Erythroblast (primary cell): Measurements from ENCODE around the gene PLEKHN1.

Source experiments
- GATA1 ChIP-seq: IDR thresholded peaks from 2 replicates; pipeline ENCODE4 v1.6.1; 2011; ENCODE audit warnings: low read depth, mild to moderate bottlenecking, control low read depth, low read length, moderate library complexity
- POLR2A ChIP-seq: IDR thresholded peaks from 2 replicates; pipeline ENCODE4 v1.6.1; 2011; ENCODE audit warnings: mild to moderate bottlenecking, low read length

DNA sequence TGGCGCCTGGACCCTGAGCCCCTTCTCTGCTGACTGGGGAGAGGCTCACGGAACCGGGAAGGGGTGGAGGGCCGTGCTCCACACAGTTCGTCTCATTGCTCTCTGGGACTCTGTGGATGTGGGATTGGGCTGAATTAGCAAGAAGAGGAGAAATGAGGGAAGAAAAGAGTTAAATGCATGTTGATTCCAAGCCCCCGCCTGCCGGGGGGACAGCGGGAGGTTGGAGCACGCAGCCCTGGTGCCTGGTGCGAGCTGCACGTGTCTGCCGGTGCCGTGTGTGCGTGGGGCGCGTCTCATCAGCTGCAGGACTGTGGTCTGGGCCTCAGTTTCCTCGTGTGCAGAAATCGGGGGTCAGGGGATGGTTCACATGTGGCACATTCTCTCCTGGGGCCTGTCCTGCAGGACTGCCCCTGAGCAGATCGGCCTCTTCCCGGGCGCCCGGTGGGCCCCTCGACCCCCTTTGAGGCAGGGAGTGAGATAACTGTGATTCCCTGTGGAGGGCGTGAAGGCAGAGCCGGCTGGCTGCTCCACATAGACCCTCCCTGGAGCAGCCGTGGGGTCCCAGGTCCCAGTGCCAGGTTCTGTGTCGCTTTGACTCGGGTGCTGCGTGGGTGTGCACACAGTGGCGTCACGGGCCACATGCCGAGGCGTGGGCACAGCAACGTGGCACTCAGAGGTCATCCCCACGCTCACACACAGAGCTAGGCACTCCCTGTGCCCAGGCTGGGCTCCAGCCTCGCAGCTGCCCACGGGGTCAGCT, 31.1 kb upstream of the PLEKHN1 start:
- TF ChIP-seq POLR2A (no peak), GATA1 (no peak)
